Body of pancreas (tissue), 4 donors: Measurements from ENCODE around the gene OR10G8.

Experiments used
- POLR2A ChIP-seq, 3 donors: fragments of 450-650 bp; IDR thresholded peaks; one replicate each; pipeline ENCODE4 v1.6.1; 2016; ENCODE audit warnings: antibody characterized with exemption in 3 of 3, mild to moderate bottlenecking in 2 of 3
- TF ChIP-seq, protein P1 (sequence below), 7 experiments: fragments of 450-650 bp in 4 of 7; fragments of 200-600 bp in 3 of 7; sonication (generic) in 3 of 7; IDR thresholded peaks; one replicate each; pipeline ENCODE4 v1.5.1; 2016 to 2019; ENCODE audit warnings: antibody characterized with exemption in 7 of 7

DNA sequence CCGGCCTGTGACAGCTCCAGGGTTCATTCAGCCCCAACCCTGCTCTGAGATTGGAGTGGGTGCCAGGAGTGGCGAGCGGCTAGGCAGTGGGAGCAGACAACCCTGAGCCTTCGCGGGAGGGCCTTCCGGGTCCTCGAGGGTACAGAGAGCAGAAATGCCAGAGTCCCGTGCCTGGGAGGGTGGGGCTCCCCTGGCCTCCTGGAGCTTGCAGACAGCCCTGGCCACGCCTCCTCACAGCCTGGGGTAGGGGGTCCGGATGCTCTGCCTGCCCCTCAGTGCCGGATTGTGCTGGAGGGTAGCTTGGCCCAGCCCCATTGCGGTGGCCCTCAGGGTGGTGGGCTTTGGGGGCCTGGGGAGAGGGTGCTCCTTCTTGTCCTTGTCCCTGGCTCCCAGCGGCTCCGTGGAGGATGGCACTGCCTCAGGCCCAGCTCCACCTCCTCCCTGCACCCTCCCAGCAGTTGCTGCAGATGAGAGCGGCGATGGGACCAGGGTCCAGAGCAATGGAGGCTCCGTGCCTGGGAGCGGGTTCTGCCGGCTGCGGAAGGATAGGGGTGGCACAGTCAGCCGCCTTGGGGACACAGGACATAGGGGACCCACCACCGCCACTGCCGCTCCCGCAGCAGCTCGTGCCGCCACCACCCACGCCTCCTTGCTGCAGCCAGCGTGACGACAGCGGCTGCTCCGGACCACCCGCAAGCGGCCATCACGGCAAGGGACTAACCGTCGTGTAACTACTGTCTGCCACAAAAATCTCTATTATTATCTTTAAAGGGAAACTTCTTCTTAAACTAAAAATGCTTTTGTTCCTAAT is 49.4 kb downstream of the OR10G8 start:
- TF ChIP-seq POLR2A (IDR thresholded peaks at IDR 0.05): peak in 1 of 3 donors; percentile 23
- TF ChIP-seq, protein P1, sequence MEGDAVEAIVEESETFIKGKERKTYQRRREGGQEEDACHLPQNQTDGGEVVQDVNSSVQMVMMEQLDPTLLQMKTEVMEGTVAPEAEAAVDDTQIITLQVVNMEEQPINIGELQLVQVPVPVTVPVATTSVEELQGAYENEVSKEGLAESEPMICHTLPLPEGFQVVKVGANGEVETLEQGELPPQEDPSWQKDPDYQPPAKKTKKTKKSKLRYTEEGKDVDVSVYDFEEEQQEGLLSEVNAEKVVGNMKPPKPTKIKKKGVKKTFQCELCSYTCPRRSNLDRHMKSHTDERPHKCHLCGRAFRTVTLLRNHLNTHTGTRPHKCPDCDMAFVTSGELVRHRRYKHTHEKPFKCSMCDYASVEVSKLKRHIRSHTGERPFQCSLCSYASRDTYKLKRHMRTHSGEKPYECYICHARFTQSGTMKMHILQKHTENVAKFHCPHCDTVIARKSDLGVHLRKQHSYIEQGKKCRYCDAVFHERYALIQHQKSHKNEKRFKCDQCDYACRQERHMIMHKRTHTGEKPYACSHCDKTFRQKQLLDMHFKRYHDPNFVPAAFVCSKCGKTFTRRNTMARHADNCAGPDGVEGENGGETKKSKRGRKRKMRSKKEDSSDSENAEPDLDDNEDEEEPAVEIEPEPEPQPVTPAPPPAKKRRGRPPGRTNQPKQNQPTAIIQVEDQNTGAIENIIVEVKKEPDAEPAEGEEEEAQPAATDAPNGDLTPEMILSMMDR (IDR thresholded peaks at IDR 0.05): no peak
